NCI-H82 treated with DMSO at 0.1 percent for 48 hours (cell line): Measurements from ENCODE around the gene TRIM71.

Source experiments
- DNase-seq: peaks from one replicate; lab custom pipeline; 2025; ENCODE audit not compliant: unreplicated experiment; lab: John Stamatoyannopoulos, UW

Gene TRIM71

DNA sequence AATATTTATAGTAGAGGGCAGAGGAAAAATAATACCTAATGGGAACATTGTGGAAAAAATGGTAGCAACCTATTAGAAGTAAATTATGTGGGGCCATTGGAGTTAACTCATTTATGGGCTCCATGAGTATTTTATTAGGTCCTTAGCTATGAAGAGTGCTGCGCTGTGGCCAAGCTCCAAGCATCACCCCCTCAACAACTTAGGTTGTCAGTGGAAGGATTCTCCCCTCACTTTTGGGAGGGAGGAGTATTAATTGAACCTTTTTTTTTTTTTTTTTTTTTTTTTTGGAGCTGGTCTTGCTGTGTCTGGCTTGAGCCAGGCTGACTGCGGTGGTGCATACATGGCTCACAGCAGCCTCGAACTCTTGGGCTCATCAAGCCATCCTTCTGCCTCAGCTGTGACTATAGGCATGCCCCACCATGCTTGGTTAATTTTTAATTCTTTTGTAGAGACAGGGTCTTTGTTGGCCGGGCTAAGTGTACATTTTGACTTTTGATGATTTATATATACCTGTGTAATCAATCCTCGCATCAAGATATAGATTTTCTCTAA is 45.2 kb downstream of the TRIM71 start:
- DNase-seq: no peak

DNA sequence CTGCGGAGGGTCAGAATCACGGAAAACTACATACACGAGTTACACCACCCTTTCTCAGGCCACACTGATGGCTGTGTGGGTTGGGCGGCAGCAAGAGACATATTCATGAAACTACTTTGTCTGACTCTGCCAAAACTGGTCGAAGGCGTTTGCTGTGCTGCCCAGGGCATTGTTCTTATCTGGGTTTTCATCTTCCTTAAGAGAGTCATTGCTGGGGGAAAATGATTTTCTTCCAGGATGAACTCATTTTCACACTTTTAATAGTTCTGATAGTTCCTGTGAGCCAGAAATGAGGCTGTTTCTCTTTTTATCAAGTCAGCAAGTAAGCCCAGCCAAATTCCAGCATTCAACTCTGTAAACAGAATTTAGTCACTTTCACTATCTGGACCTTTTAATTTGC is 47.6 kb downstream of the TRIM71 start:
- DNase-seq: no peak

GRCh38 chr3:32866533-32866932 is 48.7 kb downstream of the TRIM71 start:
- DNase-seq: no peak

- no peak for DNase-seq
These were observed 50.2 kb downstream of the TRIM71 start for GRCh38 chr3:32867954-32868353.

- no peak for DNase-seq
These were observed 51.1 kb downstream of the TRIM71 start for GRCh38 chr3:32868719-32869512.

- no peak for DNase-seq
These were observed 51.8 kb downstream of the TRIM71 start for GRCh38 chr3:32869513-32870047.

DNA sequence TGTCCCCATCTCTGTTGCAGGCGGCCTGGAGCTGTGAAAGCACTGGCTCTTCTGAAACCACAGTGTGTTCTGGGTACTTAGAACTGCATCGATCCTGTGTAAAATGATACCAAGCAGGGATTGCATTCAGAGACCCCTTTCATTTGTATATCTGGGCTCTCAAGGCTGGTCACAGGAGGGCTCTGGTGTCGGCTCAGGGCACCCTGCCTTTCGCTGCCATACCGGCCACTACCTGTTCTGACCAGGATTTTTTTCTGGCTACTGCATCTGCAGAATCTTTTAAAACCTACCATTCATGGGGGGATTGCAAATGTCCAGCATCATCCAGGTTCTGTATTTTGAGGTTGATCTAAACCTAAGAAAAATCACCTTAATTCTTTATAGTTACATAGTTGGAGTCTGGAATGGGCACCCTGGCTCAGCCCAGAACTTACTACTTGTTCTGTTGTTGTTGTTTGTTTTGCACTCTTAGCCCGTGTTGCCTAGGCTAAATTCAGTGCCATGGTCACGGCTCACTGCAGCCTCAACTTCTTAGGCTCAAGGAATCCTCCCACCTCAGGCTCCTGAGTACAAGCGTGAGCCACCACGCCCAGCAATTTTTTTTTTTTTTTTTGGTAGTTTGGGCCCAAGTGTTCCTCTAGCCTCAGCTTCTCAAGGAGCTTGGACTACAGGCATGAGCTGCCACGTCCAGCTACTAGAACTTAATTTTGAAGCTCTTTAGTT is 52.7 kb downstream of the TRIM71 start:
- DNase-seq: no peak

- DNase-seq: no peak
These were observed 53.5 kb downstream of the TRIM71 start for GRCh38 chr3:32871273-32871672.

DNA sequence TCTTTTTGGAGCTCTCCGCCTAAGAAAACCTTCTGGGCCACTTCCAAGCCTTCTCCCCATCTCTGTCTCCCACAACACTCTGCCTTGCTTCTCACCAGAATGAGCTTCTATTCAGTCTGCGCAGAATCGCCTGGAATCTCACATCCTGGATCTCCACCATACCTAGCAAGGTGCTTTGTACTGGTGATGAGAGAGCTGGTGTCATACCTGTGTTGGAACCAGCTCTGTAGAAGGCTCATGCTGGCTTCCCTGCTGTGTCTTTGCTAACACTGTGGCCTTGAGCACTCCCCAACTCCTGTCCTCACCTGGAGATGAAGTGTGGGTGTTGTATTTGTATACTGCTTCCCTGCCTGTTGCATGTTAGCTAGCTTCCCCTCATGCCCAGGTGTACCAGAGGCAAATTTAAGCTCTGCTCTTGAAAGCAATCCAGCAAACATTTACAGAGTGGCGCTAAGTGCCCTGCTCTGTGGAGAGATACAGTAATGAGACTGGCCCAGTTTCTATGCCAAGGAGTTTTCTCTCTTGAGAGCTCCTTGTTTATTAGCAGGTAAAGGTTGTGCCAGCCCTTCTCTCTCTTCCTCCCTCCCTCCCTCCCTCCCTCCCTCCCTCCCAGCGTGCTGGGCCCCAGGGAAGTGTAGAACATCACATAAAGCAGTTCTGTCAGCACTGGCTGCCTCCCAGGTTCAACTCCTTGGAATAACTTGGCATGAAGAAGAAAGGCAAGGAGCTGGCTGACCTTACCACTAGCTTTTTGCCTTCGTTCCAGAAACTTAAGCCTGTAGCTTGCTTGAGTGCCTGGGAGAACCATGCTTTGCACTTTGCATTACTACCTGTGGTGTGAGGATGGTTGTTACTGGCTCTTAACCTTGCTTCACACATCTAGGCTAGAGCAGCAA is 54.9 kb downstream of the TRIM71 start:
- DNase-seq: no peak

GRCh38 chr3:32873531-32874130 is 55.8 kb downstream of the TRIM71 start:
- DNase-seq: no peak

DNA sequence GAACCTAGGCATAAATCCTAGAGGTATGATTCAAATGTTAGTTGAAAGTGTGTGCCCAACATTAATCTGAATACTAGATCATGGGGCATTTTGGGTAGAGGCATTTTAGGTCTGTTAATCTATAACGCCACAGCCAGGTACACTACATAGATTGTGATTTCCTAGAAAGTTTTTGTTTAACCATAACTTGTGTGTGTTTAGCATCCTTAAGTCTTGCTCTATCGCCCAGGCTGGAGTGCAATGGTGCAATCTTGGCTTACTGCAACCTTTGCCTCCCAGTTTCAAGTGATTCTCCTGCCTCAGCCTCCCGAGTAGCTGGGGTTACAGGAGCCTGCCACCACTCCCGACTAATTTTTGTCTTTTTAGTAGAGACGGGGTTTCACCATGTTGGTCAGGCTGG is 59.1 kb downstream of the TRIM71 start:
- DNase-seq: no peak

- DNase-seq: no peak
These were observed 59.8 kb downstream of the TRIM71 start for GRCh38 chr3:32877598-32877997.

- no peak for DNase-seq
These were observed 62.4 kb downstream of the TRIM71 start for GRCh38 chr3:32880225-32880624.

DNA sequence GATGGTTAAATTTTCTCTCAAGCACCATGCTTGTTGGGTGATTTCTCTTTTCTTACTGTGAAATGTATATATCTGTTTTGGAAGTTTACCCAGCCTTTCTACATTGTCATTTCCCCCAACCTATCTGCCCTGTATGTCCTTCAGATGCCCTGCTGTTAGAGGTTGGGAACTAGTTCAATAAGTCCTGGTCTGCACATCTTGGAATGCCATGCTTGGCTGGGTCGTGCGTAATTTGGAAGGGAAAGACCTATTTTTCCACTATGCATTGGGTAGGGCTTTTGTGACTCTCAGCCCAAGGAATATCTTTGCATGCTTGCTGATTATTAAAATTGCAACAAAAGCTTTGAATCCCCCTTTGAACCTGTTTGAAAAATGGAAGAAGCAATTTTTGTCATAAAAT is 63.8 kb downstream of the TRIM71 start:
- no peak for DNase-seq

DNA sequence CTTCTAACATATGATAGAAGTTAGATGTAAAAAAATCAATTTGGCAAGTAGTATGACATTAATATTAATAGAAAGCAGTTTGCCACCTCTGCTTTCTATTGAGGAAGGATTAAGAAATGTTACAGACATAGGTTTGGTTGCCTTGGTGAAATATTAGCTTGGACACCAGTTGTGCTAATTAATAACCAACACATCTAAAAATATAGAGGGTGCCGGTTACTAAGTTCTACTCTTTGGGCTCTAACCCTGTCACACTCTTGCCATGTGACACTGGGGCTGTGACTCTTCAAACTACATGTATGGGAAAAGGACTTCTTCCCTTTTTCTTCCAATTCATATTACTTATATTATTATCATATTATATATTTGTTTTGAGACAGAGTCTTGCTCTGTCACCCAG is 64.4 kb downstream of the TRIM71 start:
- DNase-seq: no peak

- DNase-seq: no peak
These were observed 64.8 kb downstream of the TRIM71 start for GRCh38 chr3:32882603-32883025.

DNA sequence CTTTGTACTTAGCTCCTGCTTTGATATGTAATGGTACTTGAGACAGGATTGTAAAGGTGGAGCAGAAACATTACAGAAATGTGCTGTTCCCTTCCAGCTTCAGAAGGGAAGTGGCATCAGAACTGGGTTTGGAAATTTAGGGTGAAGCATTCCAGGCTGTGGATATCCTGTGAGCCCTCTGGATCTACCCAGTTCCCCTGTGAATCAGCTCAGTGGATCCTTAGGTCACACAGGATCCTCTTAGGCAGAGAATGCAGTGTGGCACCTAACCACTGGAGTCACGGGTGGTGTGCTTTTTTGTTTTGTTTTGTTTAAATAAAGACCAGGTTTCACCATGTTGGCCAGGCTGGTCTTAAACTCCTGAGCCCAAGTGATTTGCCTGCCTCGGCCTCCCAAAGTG is 66.0 kb downstream of the TRIM71 start:
- no peak for DNase-seq

- DNase-seq: no peak
These were observed 66.8 kb downstream of the TRIM71 start for GRCh38 chr3:32884591-32884990.

DNA sequence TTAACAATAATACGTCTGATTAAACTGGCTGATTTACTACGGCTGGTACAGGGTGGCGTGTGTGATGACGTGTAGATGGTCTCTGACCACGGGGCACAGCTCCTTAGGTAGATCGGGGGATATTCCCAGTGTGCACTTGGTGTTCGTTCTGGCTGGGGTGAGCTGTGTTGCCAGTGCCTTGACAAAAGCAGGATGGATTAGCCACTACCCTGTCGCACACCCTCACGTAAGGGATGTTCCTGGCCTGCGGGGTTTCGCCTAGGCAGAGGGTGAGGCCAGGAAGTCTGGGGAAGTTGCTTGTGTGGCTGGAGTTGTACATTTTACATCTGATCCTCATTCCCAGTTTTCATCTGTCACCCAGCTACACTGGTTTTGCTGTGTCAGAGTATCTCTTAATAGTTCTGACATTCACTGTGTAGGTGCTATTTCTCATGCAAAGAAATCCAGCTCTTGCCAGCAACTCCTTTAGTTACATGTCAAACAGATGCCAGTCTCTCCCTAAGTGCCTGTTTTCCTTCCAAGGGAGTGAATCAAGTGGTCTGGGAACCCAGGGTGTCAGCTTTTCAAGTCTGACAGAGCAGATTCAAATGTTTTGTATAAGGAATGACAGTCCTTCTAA is 67.6 kb downstream of the TRIM71 start:
- no peak for DNase-seq

GRCh38 chr3:32886296-32886695 is 68.5 kb downstream of the TRIM71 start:
- DNase-seq: no peak
